SKM-1 (cell line): Measurements from ENCODE around the gene TMEM128.
"Not testable (repeated sequence)": the region's sequence is repeated elsewhere in the genome, so short reads cannot be mapped to it uniquely, and the experiment has no call there.

Experiments used
- DNase-seq: peaks from one replicate; lab custom pipeline; 2025; ENCODE audit not compliant: unreplicated experiment; lab: John Stamatoyannopoulos, UW

Gene TMEM128

GRCh38 chr4:4256799-4257198 is 8.8 kb upstream of the TMEM128 start:
- no peak for DNase-seq

- DNase-seq = no peak
These were observed 6.6 kb upstream of the TMEM128 start for GRCh38 chr4:4254666-4255065.

GRCh38 chr4:4254199-4254598 is 6.2 kb upstream of the TMEM128 start:
- DNase-seq = no peak

GRCh38 chr4:4249866-4250265 is 1.8 kb upstream of the TMEM128 start:
- DNase-seq = no peak

- not testable (repeated sequence) for DNase-seq
These were observed 1.3 kb upstream of the TMEM128 start for GRCh38 chr4:4249342-4249741.

DNA sequence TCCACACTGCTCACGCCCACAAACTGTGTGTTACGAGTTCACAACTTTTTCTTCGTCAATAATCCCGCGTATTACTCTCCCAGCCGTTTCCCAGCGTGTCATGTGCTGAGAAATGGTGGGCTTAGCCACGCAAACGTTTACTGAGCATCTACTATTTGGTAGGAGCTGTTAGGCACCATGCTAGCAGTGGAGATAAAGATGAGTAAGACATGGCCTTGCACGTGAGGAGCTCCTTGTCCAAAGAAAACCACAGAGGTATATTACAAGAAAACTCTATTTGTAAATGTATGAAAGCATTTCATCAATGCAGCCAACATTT is 821 bp upstream of the TMEM128 start:
- no peak for DNase-seq

- no peak for DNase-seq
These were observed 361 bp downstream of the TMEM128 start for GRCh38 chr4:4247696-4248028.

DNA sequence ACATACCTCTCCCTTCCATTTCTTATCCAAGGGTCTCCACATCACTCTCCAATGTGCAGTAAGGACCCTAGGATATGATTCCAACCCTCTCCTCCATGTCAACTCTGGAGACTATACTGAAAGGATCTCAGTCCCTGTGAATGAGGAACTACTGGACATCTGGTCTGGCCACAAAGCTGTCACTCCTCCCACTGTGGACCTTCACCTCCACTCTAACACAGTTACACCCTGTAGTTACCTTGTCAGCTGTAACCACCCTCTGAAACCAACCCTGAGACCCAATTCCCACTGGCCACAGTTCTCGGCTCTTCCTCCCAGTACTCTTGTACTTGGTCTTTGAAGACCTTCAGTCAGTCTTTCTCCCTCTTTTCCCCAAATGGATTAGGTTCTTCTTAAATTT is 2.9 kb downstream of the TMEM128 start:
- DNase-seq = no peak

- DNase-seq = not testable (repeated sequence)
These were observed 8.5 kb downstream of the TMEM128 start for GRCh38 chr4:4239551-4239950.

- DNase-seq = no peak
These were observed 14.4 kb downstream of the TMEM128 start for GRCh38 chr4:4233610-4234009.

DNA sequence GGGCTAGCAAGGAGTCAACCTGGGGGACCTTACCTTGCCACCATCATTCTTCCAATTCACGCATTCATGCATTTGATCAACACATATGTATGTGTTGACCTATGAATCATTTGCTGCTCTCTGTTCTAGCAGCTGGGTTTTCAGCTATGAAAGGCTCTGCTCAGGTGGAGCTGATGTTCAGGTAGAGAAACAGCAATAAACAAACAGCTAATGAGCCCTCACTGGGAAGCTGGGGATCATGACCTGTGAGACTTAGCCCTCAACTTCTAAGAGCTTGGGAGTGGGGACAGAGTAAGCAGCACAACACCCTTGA is 19.7 kb downstream of the TMEM128 start:
- DNase-seq = no peak

DNA sequence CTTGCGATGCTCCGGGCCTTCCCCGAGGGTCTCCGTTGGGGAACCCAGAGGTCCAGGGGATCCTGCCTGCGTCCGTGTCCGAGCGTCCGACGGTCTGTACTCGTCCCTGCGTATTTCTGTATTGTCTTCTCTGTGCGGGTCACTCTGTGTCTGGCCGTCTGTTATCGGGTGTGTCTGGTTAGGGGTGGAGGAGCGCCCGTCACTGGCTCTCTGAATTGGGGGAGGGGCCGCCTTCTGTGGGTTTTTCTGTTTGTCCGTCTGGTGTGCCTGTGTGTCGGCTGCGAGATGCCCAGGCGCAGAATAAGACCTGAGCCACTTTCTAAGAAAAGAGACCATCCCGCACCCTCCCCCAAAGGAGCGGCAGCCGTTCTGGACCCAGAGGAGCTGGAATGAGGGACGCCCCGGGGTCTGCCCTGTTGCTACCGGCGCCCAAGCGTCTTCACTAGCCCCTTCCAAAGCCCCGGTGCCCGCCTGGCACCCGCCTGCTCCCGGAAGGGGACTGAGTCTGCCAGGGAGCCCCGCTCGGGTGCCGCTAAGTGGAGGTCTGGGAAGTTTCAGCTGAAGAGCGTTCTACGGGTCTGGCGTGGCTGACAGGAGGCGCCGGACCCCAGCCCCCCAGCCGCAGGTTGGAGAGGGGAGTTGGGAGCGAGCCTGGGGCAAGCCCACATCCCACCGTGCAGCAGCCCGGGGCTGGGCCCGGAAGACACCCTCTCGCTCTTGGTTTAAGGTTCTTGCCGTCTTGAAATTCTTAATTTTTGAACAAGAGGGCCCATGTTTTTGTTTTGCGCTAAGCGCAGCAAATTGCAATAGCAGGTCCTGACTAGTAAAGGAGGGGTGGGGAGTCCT is 20.3 kb downstream of the TMEM128 start:
- no peak for DNase-seq

GRCh38 chr4:4226606-4227438 is 21.2 kb downstream of the TMEM128 start, which contains the start of gene OTOP1:
Gene OTOP1 (minus strand): TSS chr4:4226929. CDS start chr4:4226864, 65 bp downstream.
- DNase-seq = no peak

GRCh38 chr4:4225915-4226605 is 22.0 kb downstream of the TMEM128 start:
- no peak for DNase-seq

DNA sequence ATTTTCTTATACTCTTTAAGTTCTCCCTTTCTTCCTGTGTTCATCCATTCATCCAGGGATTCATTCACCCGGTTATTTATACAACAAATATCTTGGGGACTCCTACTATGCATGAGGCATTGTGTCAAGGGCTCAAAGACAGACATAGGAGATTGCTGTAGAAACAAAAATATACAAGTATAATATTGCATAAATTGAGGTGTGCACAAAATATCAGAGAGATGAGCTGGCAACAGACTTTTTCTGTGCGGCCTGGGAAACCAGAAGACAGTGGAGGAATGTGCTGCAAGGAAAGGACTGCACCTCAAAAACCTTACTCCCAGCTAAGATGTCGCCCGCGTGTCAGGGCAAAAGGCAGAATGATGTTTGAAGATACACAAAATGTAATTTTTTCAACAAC is 30.9 kb downstream of the TMEM128 start:
- DNase-seq = no peak

GRCh38 chr4:4216648-4217047 is 31.4 kb downstream of the TMEM128 start:
- no peak for DNase-seq

DNA sequence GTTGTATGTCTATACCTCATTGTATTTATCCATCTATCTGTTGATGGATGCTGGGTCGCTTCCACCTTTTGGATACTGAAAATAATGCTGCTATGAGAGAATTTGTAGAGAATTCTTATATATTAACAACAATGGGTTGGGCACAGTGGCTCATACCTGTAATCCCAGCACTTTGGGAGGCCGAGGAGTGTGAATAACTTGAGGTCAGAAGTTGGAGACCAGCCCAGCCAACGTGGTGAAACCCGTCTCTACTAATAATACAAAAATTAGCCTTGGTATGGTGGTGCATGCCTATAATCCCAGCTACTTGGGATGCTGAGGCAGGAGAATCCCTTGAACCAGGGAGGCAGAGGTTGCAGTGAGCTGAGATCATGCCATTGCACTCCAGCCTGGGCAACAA is 34.3 kb downstream of the TMEM128 start:
- DNase-seq = not testable (repeated sequence)

DNA sequence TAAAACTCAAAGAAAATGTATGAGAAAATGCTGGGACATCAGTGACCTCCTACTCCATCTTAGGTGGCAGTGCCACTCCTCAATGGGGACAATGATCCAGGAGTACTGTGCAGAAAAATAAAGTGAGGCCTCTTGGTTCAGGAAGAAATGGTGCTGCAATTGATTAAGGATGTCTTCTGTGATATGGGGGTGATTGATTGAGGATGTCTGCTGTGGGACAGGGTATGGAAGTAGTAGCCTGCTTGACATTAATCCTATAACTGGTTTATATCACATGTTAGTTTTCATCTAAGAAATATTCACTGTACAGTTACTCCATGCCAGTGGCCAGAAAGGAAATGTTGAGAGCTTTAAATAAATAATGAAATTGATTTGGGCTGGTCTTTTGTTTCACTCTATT is 41.8 kb downstream of the TMEM128 start:
- no peak for DNase-seq

GRCh38 chr4:4204401-4204745 is 43.6 kb downstream of the TMEM128 start:
- no peak for DNase-seq

GRCh38 chr4:4203688-4204400 is 44.2 kb downstream of the TMEM128 start:
- DNase-seq = no peak

GRCh38 chr4:4202510-4202909 is 45.5 kb downstream of the TMEM128 start:
- no peak for DNase-seq
